IMR-90 (cell line): Measurements from ENCODE around the gene ST3GAL5.

Source experiments
- BHLHE40 ChIP-seq: fragments of 150-350 bp; IDR thresholded peaks from 2 replicates; pipeline ENCODE4 v1.6.1; 2016; ENCODE audit warnings: mild to moderate bottlenecking, low read depth, low read length
- CEBPB ChIP-seq: IDR thresholded peaks from 2 replicates; pipeline ENCODE4 v1.6.1; 2012; ENCODE audit warnings: low read depth, low read length, improper control_type of control experiment
- FOS ChIP-seq: fragments of 150-350 bp; IDR thresholded peaks from 2 replicates; pipeline ENCODE4 v1.6.1; 2016; ENCODE audit warnings: low read depth, low read length
- MAFK ChIP-seq: IDR thresholded peaks from 2 replicates; pipeline ENCODE4 v1.6.1; 2012; ENCODE audit warnings: low read depth, low read length, improper control_type of control experiment
- MXI1 ChIP-seq: IDR thresholded peaks from 2 replicates; pipeline ENCODE4 v1.6.1; 2012; ENCODE audit warnings: low read depth, mild to moderate bottlenecking, low read length, moderate library complexity, borderline replicate concordance
- NFE2L2 ChIP-seq: fragments of 150-350 bp; IDR thresholded peaks from 2 replicates; pipeline ENCODE4 v1.6.1; 2016; ENCODE audit warnings: low read depth, mild to moderate bottlenecking, low read length
- POLR2A ChIP-seq: IDR thresholded peaks from 2 replicates; pipeline ENCODE4 v1.6.1; 2012; ENCODE audit warnings: mild to moderate bottlenecking, low read depth, low read length
- RAD21 ChIP-seq: IDR thresholded peaks from 2 replicates; pipeline ENCODE4 v1.6.1; 2012; ENCODE audit warnings: low read length, improper control_type of control experiment
- RCOR1 ChIP-seq: IDR thresholded peaks from 2 replicates; pipeline ENCODE4 v1.6.1; 2012; ENCODE audit warnings: mild to moderate bottlenecking, low read length, improper control_type of control experiment; ENCODE audit not compliant: insufficient replicate concordance
- RFX5 ChIP-seq: IDR thresholded peaks from 2 replicates; pipeline ENCODE4 v1.8.0; 2012; ENCODE audit warnings: low read depth, mild to moderate bottlenecking, low read length, moderate library complexity
- TF ChIP-seq, protein P1 (sequence below): conservative IDR thresholded peaks from 2 replicates; pipeline ENCODE4 v1.5.1; 2012; ENCODE audit warnings: mild to moderate bottlenecking, low read depth, low read length, improper control_type of control experiment
- TF ChIP-seq, protein P2 (sequence below): fragments of 150-350 bp; IDR thresholded peaks from 2 replicates; pipeline ENCODE4 v1.6.1; 2016; ENCODE audit warnings: low read depth, mild to moderate bottlenecking, low read length, moderate library complexity, borderline replicate concordance
- TF ChIP-seq, protein P3 (sequence below): fragments of 150-350 bp; IDR thresholded peaks from 2 replicates; pipeline ENCODE4 v1.6.1; 2017; ENCODE audit warnings: mild to moderate bottlenecking, antibody characterized with exemption, low read length, low read depth

DNA sequence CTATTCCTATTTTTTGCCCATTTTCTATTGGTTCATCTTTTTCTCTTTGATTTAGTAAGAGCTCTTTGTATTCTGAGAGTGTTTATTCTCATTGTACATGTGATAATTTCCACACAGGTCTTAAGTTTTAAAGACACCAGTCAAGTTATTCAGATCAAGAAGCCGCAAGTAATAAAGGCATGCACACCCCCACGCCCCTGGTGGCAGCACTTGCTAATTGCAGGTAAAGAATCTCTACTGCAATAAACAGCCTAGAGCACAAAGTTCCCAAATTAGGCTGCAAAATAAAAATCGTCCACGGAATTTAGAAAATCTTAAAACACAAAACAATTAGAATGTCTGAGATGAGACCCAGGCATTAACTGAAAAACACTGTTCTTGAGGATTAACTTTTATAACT lies 45.2 kb downstream of the ST3GAL5 start:
- TF ChIP-seq NFE2L2 = no peak
- TF ChIP-seq POLR2A = no peak
- TF ChIP-seq, protein P1, sequence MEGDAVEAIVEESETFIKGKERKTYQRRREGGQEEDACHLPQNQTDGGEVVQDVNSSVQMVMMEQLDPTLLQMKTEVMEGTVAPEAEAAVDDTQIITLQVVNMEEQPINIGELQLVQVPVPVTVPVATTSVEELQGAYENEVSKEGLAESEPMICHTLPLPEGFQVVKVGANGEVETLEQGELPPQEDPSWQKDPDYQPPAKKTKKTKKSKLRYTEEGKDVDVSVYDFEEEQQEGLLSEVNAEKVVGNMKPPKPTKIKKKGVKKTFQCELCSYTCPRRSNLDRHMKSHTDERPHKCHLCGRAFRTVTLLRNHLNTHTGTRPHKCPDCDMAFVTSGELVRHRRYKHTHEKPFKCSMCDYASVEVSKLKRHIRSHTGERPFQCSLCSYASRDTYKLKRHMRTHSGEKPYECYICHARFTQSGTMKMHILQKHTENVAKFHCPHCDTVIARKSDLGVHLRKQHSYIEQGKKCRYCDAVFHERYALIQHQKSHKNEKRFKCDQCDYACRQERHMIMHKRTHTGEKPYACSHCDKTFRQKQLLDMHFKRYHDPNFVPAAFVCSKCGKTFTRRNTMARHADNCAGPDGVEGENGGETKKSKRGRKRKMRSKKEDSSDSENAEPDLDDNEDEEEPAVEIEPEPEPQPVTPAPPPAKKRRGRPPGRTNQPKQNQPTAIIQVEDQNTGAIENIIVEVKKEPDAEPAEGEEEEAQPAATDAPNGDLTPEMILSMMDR = peak; percentile 37
- TF ChIP-seq, protein P2, sequence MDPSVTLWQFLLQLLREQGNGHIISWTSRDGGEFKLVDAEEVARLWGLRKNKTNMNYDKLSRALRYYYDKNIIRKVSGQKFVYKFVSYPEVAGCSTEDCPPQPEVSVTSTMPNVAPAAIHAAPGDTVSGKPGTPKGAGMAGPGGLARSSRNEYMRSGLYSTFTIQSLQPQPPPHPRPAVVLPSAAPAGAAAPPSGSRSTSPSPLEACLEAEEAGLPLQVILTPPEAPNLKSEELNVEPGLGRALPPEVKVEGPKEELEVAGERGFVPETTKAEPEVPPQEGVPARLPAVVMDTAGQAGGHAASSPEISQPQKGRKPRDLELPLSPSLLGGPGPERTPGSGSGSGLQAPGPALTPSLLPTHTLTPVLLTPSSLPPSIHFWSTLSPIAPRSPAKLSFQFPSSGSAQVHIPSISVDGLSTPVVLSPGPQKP = no peak
- TF ChIP-seq RAD21 = no peak
- TF ChIP-seq, protein P3, sequence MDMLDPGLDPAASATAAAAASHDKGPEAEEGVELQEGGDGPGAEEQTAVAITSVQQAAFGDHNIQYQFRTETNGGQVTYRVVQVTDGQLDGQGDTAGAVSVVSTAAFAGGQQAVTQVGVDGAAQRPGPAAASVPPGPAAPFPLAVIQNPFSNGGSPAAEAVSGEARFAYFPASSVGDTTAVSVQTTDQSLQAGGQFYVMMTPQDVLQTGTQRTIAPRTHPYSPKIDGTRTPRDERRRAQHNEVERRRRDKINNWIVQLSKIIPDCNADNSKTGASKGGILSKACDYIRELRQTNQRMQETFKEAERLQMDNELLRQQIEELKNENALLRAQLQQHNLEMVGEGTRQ = no peak
- TF ChIP-seq CEBPB = no peak
- no peak for TF ChIP-seq FOS
- TF ChIP-seq MXI1 = no peak
- TF ChIP-seq RFX5 = no peak
- no peak for TF ChIP-seq MAFK
- TF ChIP-seq BHLHE40 = no peak
- TF ChIP-seq RCOR1 = no peak
